HepG2 (cell line): Measurements from ENCODE around the gene RPL41. TPM values are rescaled to one million over a fixed set of nuclear protein-coding genes. Genes with fewer than 3 reads are reported as not detected.

Experiments
- AHDC1 ChIP-seq: sonication (generic); formaldehyde crosslinking; IDR thresholded peaks from 2 replicates; pipeline ENCODE4 v1.5.1; 2020; ENCODE audit warnings: mild to moderate bottlenecking, missing genetic modification reagents, borderline replicate concordance
- ATF3 ChIP-seq: sonication (generic); formaldehyde crosslinking; IDR thresholded peaks from 2 replicates; pipeline ENCODE4 v1.4.0; 2020; ENCODE audit warnings: missing genetic modification reagents
- CCDC6 ChIP-seq: sonication (generic); formaldehyde crosslinking; IDR thresholded peaks from 2 replicates; pipeline ENCODE4 v1.8.1; 2022; ENCODE audit warnings: mild to moderate bottlenecking, missing genetic modification reagents, moderate library complexity
- DR1 ChIP-seq: sonication (generic); formaldehyde crosslinking; IDR thresholded peaks from 2 replicates; pipeline ENCODE4 v1.8.0; 2021; ENCODE audit warnings: mild to moderate bottlenecking, missing genetic modification reagents, inconsistent platforms
- ELF3 ChIP-seq: IDR thresholded peaks from 2 replicates; pipeline ENCODE4 v1.6.1; 2016; ENCODE audit warnings: missing genetic modification reagents, missing compliant biosample characterization
- KDM3A ChIP-seq: IDR thresholded peaks from 2 replicates; pipeline ENCODE4 v1.6.1; 2018; ENCODE audit warnings: low read depth, missing compliant biosample characterization
- MZF1 ChIP-seq: sonication (generic); formaldehyde crosslinking; IDR thresholded peaks from 2 replicates; pipeline ENCODE4 v1.8.1; 2023; ENCODE audit warnings: mild to moderate bottlenecking, missing genetic modification reagents, borderline replicate concordance
- ONECUT2 ChIP-seq: sonication (generic); formaldehyde crosslinking; IDR thresholded peaks from 2 replicates; pipeline ENCODE4 v1.4.0; 2020; ENCODE audit warnings: missing genetic modification reagents
- POLR2AphosphoS2 ChIP-seq: IDR thresholded peaks from 2 replicates; pipeline ENCODE4 v1.6.1; 2011; ENCODE audit warnings: low read depth, low read length, improper control_type of control experiment
- RARA ChIP-seq: IDR thresholded peaks from 2 replicates; pipeline ENCODE4 v1.6.1; 2016; ENCODE audit warnings: missing genetic modification reagents, missing compliant biosample characterization
- RFXANK ChIP-seq: IDR thresholded peaks from 2 replicates; pipeline ENCODE4 v1.6.1; 2016
- RXRA ChIP-seq: sonication (generic); formaldehyde crosslinking; IDR thresholded peaks from 2 replicates; pipeline ENCODE4 v1.5.1; 2020; ENCODE audit warnings: missing genetic modification reagents
- SP1 ChIP-seq, 2 experiments: fragments of 450-650 bp in 1 of 2; sonication (generic) in 1 of 2; formaldehyde crosslinking in 1 of 2; IDR thresholded peaks; 2 replicates each; pipeline versions ENCODE4 v1.4.0 to v1.6.1; 2016 to 2020; ENCODE audit warnings: missing genetic modification reagents in 1 of 2
- SP2 ChIP-seq: sonication (generic); formaldehyde crosslinking; IDR thresholded peaks from 2 replicates; pipeline ENCODE4 v1.5.1; 2020; ENCODE audit warnings: mild to moderate bottlenecking, missing genetic modification reagents
- SRF ChIP-seq: IDR thresholded peaks from 2 replicates; pipeline ENCODE4 v1.6.1; 2011; ENCODE audit warnings: mild to moderate bottlenecking, low read depth, low read length, moderate library complexity
- ZBTB7A ChIP-seq: sonication (generic); formaldehyde crosslinking; IDR thresholded peaks from 2 replicates; pipeline ENCODE4 v1.8.0; 2022; ENCODE audit warnings: mild to moderate bottlenecking, missing genetic modification reagents
- ZC3H13 ChIP-seq: sonication (generic); formaldehyde crosslinking; IDR thresholded peaks from 2 replicates; pipeline ENCODE4 v1.8.1; 2023; ENCODE audit warnings: mild to moderate bottlenecking, missing genetic modification reagents, moderate library complexity
- ZC3H4 ChIP-seq: sonication (generic); formaldehyde crosslinking; IDR thresholded peaks from 2 replicates; pipeline ENCODE4 v1.4.0; 2020; ENCODE audit warnings: missing genetic modification reagents, borderline replicate concordance
- ZNF24 ChIP-seq: fragments of 450-650 bp; IDR thresholded peaks from 2 replicates; pipeline ENCODE4 v1.6.1; 2017; ENCODE audit warnings: antibody characterized with exemption, mild to moderate bottlenecking
- ZNF264 ChIP-seq: sonication (generic); formaldehyde crosslinking; IDR thresholded peaks from 2 replicates; pipeline ENCODE4 v1.4.0; 2020; ENCODE audit warnings: missing genetic modification reagents
- ZNF292 ChIP-seq: sonication (generic); formaldehyde crosslinking; IDR thresholded peaks from 2 replicates; pipeline ENCODE4 v1.8.1; 2022; ENCODE audit warnings: mild to moderate bottlenecking, low read depth, missing genetic modification reagents, borderline replicate concordance
- ZNF546 ChIP-seq: sonication (generic); formaldehyde crosslinking; conservative IDR thresholded peaks from 2 replicates; pipeline ENCODE4 v1.8.1; 2023; ENCODE audit warnings: mild to moderate bottlenecking, missing genetic modification reagents
- ZNF572 ChIP-seq: sonication (generic); formaldehyde crosslinking; IDR thresholded peaks from 2 replicates; pipeline ENCODE4 v1.5.1; 2020; ENCODE audit warnings: mild to moderate bottlenecking, missing genetic modification reagents
- ZNF773 ChIP-seq: sonication (generic); formaldehyde crosslinking; IDR thresholded peaks from 2 replicates; pipeline ENCODE4 v1.4.0; 2020; ENCODE audit warnings: missing genetic modification reagents, borderline replicate concordance
- polyA plus RNA-seq, 8 experiments: library from polyadenylated mRNA; depleted of rRNA in 3 of 8; stranded (reverse) in 7 of 8; unstranded in 1 of 8; fragments of >200 nt; fragmentation: Illumina TruSeq in 4 of 8; extraction: Trizol in 4 of 8; gene quantifications; 2 replicates each; pipeline versions ENCODE4 v1.2.1 to v1.2.3, GENCODE V29; 2011 to 2016; ENCODE audit warnings: low read depth in 4 of 8, missing spikeins in 1 of 8, mixed read lengths in 1 of 8; ENCODE audit not compliant: insufficient read depth in 1 of 8
- total RNA-seq, 5 experiments: library from RNA; depleted of rRNA; stranded (reverse); fragments of >200 nt; fragmentation: Illumina TruSeq; extraction: Trizol; gene quantifications; 2 replicates each; pipeline ENCODE4 v1.2.3, GENCODE V29; 2016; ENCODE audit warnings: low read depth in 1 of 5
- TF ChIP-seq, protein P1 (sequence below): sonication (generic); formaldehyde crosslinking; conservative IDR thresholded peaks from 2 replicates; pipeline ENCODE4 v1.4.0; 2020; ENCODE audit warnings: missing genetic modification reagents

The RPL41 gene
- total and polyA plus RNA-seq, 2 of the 13 experiments (the other 11 are each of a cell fraction or from before 2014, with no cell fraction given) = 4,012 to 7,670 TPM

DNA sequence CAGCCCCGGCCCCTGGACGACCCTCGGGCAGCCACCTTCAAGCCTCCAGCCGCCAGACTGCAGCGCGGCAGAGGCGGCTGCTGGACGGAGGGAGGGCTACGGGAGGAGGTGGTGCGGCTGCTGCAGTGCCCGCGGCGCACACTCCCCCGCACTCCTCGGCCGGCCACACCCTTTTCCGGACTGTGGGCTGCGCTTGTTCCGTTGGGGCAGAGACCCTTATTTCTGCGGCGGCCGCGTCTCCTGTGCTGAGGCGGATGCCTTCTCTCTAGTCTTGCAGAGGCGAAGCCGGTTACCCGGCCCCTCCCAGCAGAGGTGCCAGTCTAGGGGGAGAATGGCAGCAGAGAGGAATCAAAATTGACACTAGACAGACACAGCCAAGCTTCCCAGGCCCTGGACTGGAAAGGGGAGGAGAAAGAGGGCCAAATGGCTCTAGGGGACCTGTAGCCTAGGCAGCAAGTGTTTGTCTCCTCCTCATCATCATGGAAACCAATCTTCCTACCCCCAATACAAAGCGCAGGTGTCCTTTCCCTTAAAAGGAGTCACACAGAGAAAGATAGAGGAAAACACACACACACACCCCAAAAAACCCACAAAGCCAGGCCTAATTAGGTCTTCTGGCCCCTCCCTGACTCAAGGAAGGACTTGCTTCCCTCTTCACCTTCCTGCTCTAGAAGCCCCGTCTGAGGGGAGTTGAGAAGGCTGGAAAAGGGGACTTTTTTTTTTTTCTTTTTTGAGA lies 12.9 kb downstream of the RPL41 start (continued):
- TF ChIP-seq ZBTB7A (CRISPR knock-in tag) (0 out of 2 replicates have a peak, but pooled peaks have one; percentile 21), ZNF572 (CRISPR knock-in tag) (no peak), AHDC1 (CRISPR knock-in tag) (no peak), DR1 (no peak), MZF1 (0 out of 2 replicates have a peak, but pooled peaks have one; percentile 35), SRF (no peak), ZNF546 (CRISPR knock-in tag) (no peak), ZC3H4 (CRISPR knock-in tag) (no peak), ZNF292 (CRISPR knock-in tag) (peak; percentile 34; the same call in 1 of the 2 replicates), RXRA (CRISPR knock-in tag) (no peak), SP2 (CRISPR knock-in tag) (no peak), RFXANK (no peak), POLR2AphosphoS2 (no peak), ZC3H13 (no peak), CCDC6 (CRISPR knock-in tag) (no peak), ATF3 (CRISPR knock-in tag) (no peak), RARA (CRISPR knock-in tag) (no peak), ZNF773 (CRISPR knock-in tag) (no peak), ONECUT2 (CRISPR knock-in tag) (no peak), ELF3 (CRISPR knock-in tag) (0 out of 2 replicates have a peak, but pooled peaks have one; percentile 40), SP1 (IDR thresholded peaks at IDR 0.05) (no peak), SP1 (CRISPR knock-in tag; IDR thresholded peaks at IDR 0.05) (0 out of 2 replicates have a peak, but pooled peaks have one; percentile 26), KDM3A (CRISPR knock-in tag) (0 out of 2 replicates have a peak, but pooled peaks have one; percentile 31), ZNF264 (CRISPR knock-in tag) (no peak), ZNF24 (no peak)
- TF ChIP-seq, protein P1, sequence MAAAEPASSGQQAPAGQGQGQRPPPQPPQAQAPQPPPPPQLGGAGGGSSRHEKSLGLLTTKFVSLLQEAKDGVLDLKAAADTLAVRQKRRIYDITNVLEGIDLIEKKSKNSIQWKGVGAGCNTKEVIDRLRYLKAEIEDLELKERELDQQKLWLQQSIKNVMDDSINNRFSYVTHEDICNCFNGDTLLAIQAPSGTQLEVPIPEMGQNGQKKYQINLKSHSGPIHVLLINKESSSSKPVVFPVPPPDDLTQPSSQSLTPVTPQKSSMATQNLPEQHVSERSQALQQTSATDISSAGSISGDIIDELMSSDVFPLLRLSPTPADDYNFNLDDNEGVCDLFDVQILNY = no peak
